ENCODE measurements around the gene TRMT1L.

GRCh38 chr1:185162491-185162890, 5.7 kb upstream of the TRMT1L start:
- TF ChIP-seq POLR2A (IDR thresholded peaks at IDR 0.05): no peak
- TF ChIP-seq, protein P1, sequence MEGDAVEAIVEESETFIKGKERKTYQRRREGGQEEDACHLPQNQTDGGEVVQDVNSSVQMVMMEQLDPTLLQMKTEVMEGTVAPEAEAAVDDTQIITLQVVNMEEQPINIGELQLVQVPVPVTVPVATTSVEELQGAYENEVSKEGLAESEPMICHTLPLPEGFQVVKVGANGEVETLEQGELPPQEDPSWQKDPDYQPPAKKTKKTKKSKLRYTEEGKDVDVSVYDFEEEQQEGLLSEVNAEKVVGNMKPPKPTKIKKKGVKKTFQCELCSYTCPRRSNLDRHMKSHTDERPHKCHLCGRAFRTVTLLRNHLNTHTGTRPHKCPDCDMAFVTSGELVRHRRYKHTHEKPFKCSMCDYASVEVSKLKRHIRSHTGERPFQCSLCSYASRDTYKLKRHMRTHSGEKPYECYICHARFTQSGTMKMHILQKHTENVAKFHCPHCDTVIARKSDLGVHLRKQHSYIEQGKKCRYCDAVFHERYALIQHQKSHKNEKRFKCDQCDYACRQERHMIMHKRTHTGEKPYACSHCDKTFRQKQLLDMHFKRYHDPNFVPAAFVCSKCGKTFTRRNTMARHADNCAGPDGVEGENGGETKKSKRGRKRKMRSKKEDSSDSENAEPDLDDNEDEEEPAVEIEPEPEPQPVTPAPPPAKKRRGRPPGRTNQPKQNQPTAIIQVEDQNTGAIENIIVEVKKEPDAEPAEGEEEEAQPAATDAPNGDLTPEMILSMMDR (IDR thresholded peaks at IDR 0.05): no peak

All from uterus (tissue), 2 donors.